Neural cell (in vitro differentiated cells): ENCODE results near the gene PDE2A.

Source experiments
- EP300 ChIP-seq: fragments of 450-650 bp; conservative IDR thresholded peaks from 2 replicates; pipeline ENCODE4 v1.6.1; 2014; ENCODE audit warnings: antibody characterized with exemption, mild to moderate bottlenecking, moderate library complexity; ENCODE audit not compliant: poor library complexity, severe bottlenecking
- EZH2 ChIP-seq: fragments of 200-600, 300-800 bp; shearing (Covaris generic), sonication (generic); IDR thresholded peaks from 2 replicates; pipeline ENCODE4 v1.6.1; 2014; ENCODE audit warnings: antibody characterized with exemption, low read length, borderline replicate concordance, mild to moderate bottlenecking; ENCODE audit not compliant: insufficient read depth, poor library complexity, severe bottlenecking
- RAD21 ChIP-seq: fragments of 450-650 bp; conservative IDR thresholded peaks from 2 replicates; pipeline ENCODE4 v1.6.1; 2014; ENCODE audit warnings: antibody characterized with exemption, mild to moderate bottlenecking, moderate library complexity
- TAF1 ChIP-seq: IDR thresholded peaks from 2 replicates; pipeline ENCODE4 v1.6.1; 2012; ENCODE audit warnings: low read depth
- TF ChIP-seq, protein P1 (sequence below): IDR thresholded peaks from 2 replicates; pipeline ENCODE4 v1.6.1; 2012; ENCODE audit warnings: borderline replicate concordance
- TF ChIP-seq, protein P2 (sequence below): fragments of 450-650 bp; IDR thresholded peaks from 2 replicates; pipeline ENCODE4 v1.5.1; 2014; ENCODE audit warnings: antibody characterized with exemption, mild to moderate bottlenecking, moderate library complexity; ENCODE audit not compliant: poor library complexity, severe bottlenecking

DNA sequence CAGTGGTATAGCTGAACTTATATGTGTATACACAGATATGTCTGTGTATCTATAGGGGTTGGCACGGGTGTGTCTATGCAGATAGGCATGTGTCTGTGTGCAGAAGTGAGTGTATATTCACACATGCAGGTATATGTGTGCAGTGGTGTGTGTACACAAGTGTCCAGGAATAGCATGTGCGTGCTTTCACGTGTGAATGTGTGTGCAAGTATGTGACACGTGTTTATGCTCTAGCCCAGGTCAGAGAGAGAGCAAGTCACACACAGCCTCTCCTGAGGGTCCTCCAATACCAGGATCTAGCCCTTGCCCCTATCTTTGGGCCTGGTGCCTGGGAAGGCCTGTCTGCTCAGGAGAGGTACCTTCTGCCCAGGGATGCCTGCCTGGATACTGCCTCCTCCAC is 26.3 kb downstream of the PDE2A start:
- TF ChIP-seq, protein P1, sequence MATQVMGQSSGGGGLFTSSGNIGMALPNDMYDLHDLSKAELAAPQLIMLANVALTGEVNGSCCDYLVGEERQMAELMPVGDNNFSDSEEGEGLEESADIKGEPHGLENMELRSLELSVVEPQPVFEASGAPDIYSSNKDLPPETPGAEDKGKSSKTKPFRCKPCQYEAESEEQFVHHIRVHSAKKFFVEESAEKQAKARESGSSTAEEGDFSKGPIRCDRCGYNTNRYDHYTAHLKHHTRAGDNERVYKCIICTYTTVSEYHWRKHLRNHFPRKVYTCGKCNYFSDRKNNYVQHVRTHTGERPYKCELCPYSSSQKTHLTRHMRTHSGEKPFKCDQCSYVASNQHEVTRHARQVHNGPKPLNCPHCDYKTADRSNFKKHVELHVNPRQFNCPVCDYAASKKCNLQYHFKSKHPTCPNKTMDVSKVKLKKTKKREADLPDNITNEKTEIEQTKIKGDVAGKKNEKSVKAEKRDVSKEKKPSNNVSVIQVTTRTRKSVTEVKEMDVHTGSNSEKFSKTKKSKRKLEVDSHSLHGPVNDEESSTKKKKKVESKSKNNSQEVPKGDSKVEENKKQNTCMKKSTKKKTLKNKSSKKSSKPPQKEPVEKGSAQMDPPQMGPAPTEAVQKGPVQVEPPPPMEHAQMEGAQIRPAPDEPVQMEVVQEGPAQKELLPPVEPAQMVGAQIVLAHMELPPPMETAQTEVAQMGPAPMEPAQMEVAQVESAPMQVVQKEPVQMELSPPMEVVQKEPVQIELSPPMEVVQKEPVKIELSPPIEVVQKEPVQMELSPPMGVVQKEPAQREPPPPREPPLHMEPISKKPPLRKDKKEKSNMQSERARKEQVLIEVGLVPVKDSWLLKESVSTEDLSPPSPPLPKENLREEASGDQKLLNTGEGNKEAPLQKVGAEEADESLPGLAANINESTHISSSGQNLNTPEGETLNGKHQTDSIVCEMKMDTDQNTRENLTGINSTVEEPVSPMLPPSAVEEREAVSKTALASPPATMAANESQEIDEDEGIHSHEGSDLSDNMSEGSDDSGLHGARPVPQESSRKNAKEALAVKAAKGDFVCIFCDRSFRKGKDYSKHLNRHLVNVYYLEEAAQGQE, result no peak
- TF ChIP-seq, protein P2, sequence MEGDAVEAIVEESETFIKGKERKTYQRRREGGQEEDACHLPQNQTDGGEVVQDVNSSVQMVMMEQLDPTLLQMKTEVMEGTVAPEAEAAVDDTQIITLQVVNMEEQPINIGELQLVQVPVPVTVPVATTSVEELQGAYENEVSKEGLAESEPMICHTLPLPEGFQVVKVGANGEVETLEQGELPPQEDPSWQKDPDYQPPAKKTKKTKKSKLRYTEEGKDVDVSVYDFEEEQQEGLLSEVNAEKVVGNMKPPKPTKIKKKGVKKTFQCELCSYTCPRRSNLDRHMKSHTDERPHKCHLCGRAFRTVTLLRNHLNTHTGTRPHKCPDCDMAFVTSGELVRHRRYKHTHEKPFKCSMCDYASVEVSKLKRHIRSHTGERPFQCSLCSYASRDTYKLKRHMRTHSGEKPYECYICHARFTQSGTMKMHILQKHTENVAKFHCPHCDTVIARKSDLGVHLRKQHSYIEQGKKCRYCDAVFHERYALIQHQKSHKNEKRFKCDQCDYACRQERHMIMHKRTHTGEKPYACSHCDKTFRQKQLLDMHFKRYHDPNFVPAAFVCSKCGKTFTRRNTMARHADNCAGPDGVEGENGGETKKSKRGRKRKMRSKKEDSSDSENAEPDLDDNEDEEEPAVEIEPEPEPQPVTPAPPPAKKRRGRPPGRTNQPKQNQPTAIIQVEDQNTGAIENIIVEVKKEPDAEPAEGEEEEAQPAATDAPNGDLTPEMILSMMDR, result no peak
- TF ChIP-seq RAD21, result no peak
- TF ChIP-seq EP300, result no peak
- TF ChIP-seq EZH2, result no peak
- no peak for TF ChIP-seq TAF1
